A673 (cell line): ENCODE data around the gene TRIML1.

ENCODE experiments used
- CTCF ChIP-seq: fragments of 300-800, 200-600 bp; sonication (generic); conservative IDR thresholded peaks from 2 replicates; pipeline ENCODE4 v1.5.1; 2017; ENCODE audit warnings: low read depth, mild to moderate bottlenecking, antibody characterized with exemption, low read length, moderate library complexity, mixed read lengths
- EZH2 ChIP-seq: fragments of 200-600 bp; sonication (generic); IDR thresholded peaks from 2 replicates; pipeline ENCODE4 v1.6.1; 2017; ENCODE audit warnings: borderline replicate concordance, low read depth, mild to moderate bottlenecking, mixed read lengths, antibody characterized with exemption, low read length; ENCODE audit not compliant: poor library complexity, severe bottlenecking

- TF ChIP-seq CTCF (no peak), EZH2 (no peak)
Measured at GRCh38 chr4:188147176-188147575, 7.9 kb downstream of the TRIML1 start.
